Measurements from ENCODE around the gene CX3CL1.

The CX3CL1 gene

DNA sequence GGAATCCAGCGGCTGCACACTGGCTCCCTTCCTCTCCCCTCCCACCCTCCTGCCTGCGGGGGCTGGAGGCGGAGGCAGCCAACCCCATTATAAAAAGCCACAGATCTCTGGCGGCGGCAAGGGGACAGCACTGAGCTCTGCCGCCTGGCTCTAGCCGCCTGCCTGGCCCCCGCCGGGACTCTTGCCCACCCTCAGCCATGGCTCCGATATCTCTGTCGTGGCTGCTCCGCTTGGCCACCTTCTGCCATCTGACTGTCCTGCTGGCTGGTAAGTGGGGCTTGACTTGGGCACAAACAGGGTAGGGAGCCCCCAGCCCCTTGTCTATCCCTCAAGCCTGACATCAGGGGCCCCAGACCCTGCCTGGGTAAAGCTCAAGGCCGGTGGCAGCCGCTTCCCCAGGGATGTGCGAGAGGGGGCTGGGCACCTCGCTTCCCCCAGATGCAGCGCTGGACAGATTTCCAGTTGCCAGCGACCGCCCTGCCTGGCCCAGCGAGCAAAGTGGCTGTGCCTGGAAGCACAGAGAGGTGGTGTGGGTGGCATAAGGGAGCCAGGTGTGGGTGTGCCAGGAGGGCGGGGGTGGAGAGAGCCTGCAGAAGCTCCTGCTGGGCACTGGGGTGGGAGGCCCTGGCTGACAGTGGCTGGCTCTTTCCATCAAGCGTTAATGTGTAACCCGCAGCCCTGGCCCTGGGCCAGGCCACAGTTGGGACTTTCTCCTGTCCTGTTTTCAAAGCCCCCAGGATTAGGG lies at the start of gene CX3CL1:
Gene CX3CL1, plus strand, starts transcription at position 119 of the 745 bp plus-strand sequence. Its CDS starts 79 bp downstream, at position 198.
- DNase-seq (ENCODE audit: low read depth) = no peak
- H3K4me3 ChIP-seq (ENCODE audit: low read depth, low read length) = no peak within 1 kb of the TSS
- TF ChIP-seq, protein P1, sequence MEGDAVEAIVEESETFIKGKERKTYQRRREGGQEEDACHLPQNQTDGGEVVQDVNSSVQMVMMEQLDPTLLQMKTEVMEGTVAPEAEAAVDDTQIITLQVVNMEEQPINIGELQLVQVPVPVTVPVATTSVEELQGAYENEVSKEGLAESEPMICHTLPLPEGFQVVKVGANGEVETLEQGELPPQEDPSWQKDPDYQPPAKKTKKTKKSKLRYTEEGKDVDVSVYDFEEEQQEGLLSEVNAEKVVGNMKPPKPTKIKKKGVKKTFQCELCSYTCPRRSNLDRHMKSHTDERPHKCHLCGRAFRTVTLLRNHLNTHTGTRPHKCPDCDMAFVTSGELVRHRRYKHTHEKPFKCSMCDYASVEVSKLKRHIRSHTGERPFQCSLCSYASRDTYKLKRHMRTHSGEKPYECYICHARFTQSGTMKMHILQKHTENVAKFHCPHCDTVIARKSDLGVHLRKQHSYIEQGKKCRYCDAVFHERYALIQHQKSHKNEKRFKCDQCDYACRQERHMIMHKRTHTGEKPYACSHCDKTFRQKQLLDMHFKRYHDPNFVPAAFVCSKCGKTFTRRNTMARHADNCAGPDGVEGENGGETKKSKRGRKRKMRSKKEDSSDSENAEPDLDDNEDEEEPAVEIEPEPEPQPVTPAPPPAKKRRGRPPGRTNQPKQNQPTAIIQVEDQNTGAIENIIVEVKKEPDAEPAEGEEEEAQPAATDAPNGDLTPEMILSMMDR (IDR thresholded peaks at IDR 0.05; ENCODE audit: low read depth, low read length, missing control alignments) = no peak

DNA sequence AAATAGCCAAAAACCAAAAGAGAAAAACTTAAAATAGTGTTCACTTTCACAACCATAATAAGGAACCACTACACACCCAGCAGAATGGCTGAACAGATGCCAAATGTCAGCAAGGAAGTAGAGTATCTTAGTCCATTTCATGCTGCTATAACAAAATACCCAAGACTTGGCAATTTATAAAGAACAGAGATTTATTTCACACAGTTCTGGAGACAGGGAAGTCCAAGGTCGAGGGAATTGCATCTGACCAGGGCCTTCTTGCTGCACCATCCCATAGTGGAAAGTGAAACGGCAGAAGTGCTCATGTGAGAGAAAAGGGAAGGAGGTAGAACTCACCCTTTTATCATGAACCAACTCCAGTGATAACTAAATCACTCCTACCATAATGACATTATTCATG lies 47.5 kb upstream of the CX3CL1 start:
- TF ChIP-seq, protein P1 (IDR thresholded peaks at IDR 0.05; ENCODE audit: low read depth, low read length, missing control alignments) = no peak
- no peak overlapping the region for H3K4me3 ChIP-seq (ENCODE audit: low read depth, low read length)
- DNase-seq (ENCODE audit: low read depth) = no peak

DNA sequence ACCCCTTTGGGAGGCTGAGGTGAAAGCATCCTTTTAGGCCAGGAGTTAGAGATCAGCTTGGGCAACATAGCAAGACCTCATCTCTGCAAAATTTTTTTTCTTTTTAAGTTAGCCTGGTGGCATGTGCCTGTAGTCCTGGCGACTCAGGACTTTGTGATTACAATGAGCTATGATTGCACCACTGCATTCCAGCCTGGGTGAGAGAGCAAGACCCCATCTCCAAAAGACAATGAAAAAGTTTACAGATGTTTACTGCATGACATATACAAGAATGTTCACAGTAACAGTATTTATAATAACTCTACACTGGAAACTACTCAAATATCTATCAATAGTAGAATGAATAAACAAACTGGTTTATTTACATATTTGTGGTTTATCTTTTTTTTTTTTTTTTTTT lies 46.8 kb upstream of the CX3CL1 start:
- DNase-seq (ENCODE audit: low read depth) = no peak
- no peak overlapping the region for H3K4me3 ChIP-seq (ENCODE audit: low read depth, low read length)

DNA sequence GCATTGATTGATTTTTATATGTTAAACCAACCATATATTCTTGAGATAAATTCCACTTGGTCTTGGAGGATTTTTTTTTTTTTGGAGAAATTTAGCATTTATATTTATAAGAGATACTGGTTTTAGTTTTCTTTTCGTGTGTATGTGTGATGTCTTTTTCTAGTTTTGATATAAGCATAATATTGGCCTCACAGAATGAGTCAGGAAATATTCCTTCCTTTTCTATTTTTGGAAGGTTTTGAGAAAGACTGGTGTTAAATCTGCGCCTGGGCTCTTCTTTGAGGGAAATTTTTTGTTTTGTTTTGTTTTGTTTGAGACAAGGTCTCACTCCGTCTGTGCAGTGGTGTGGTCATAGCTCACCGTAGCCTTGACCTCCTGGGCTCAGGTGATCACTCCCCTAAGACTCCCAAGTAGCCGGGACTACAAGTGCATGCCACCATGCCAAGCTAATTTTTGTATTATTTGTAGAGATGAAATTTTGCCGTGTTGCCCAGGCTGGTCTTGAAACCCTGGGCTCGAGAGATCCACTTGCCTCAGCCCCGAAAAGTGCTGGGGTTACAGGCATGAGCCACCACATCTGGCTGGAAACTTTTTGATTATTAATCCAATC lies 42.5 kb upstream of the CX3CL1 start:
- no peak overlapping the region for H3K4me3 ChIP-seq (ENCODE audit: low read depth, low read length)
- TF ChIP-seq, protein P1 (IDR thresholded peaks at IDR 0.05; ENCODE audit: low read depth, low read length, missing control alignments) = no peak
- DNase-seq (ENCODE audit: low read depth) = no peak

More for the DNA sequence above, 46.8 kb upstream of the CX3CL1 start:
- TF ChIP-seq, protein P1 (IDR thresholded peaks at IDR 0.05; ENCODE audit: low read depth, low read length, missing control alignments) = no peak

DNA sequence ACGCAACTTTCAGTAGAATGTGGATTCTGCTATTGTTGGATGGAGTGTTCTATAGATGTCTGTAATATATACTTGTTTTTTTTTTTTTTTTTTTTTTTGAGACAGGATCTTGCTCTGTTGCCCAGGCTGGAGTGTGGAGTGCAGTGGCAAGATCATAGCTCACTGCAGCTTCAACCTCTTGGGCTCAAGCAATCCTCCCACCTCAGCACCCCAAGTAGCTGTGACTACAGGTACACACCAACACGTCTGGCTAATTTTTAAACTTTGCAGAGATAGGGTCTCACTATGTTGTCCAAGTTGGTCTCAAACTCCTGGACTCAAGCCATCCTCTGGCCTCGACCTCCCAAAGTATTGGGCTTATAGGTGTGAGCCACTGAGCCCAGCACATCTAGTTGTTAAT lies 40.9 kb upstream of the CX3CL1 start:
- no peak overlapping the region for H3K4me3 ChIP-seq (ENCODE audit: low read depth, low read length)
- DNase-seq (ENCODE audit: low read depth) = no peak
- TF ChIP-seq, protein P1 (IDR thresholded peaks at IDR 0.05; ENCODE audit: low read depth, low read length, missing control alignments) = no peak

DNA sequence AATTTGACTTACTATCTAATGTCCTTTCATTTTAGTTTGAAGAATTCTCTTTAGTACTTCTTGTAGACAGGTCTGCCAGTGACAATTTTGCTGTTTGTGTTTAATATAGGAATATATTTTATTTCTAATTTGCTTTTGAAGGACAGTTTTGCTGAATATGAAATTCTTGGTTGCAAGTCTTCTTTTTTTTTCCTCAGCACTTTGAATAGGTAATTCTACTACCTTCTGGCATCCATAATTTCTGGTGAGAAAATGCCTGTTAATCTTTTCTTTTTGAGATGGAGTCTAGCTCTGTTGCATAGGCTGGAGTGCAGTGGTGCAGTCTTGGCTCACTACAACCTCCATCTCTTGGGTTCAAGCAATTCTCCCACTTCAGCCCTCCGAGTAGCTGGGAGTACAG lies 38.9 kb upstream of the CX3CL1 start:
- no peak overlapping the region for H3K4me3 ChIP-seq (ENCODE audit: low read depth, low read length)
- no peak for DNase-seq (ENCODE audit: low read depth)
- TF ChIP-seq, protein P1 (IDR thresholded peaks at IDR 0.05; ENCODE audit: low read depth, low read length, missing control alignments) = no peak
